ENCODE data around the gene GARS1. TPM values are rescaled to one million over a fixed set of nuclear protein-coding genes. Genes with fewer than 3 reads are reported as not detected.

GARS1 gene
- total RNA-seq, 1 donor from 2014 or later: 95.9 TPM

DNA sequence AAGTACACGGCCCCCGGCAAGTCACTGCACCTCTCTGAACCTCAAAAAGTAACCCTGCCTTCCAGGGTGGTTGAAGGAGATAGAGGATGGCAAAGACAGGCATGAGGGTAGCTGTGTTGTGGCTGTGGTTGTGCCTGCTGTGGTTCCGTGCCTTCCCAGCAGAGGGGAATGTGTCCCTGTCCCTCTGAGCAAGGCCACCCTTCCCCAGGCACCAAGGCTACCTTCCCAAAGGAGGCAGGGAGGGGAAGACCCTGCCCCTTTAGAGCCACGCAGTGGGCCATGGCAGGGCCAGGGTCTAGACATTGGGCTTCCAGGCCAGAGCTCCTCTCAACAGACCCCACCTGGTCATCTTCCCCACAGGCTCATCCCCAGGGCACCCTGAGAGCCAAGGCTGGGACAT is 68.7 kb downstream of the GARS1 start:
- H3K79me2 ChIP-seq (ENCODE audit: low read depth): no peaks in the 10 kb centered on the region
- Mint-ChIP-seq H3K27ac (no peak overlapping the region), H3K36me3 (no peaks in the 10 kb centered on the region), H3K27me3 (ENCODE audit: insufficient read depth, low read depth) (no peaks in the 10 kb centered on the region), H3K4me3 (no peak overlapping the region), H3K9me3 (no peaks in the 10 kb centered on the region), H3K4me1 (no peaks in the 10 kb centered on the region)
- no peaks in the 10 kb centered on the region for H3F3A ChIP-seq (ENCODE audit: low read depth)
- no peak overlapping the region for H2AFZ ChIP-seq (replicated peaks)
- no peak overlapping the region for H3K27ac ChIP-seq
- no peak overlapping the region for H3K4me2 ChIP-seq
- H3K4me3 ChIP-seq: no peak overlapping the region
- TF ChIP-seq EZH2 (IDR thresholded peaks at IDR 0.05) (no peak), EZH2phosphoT487 (IDR thresholded peaks at IDR 0.05) (no peak)
- TF ChIP-seq, protein P1, sequence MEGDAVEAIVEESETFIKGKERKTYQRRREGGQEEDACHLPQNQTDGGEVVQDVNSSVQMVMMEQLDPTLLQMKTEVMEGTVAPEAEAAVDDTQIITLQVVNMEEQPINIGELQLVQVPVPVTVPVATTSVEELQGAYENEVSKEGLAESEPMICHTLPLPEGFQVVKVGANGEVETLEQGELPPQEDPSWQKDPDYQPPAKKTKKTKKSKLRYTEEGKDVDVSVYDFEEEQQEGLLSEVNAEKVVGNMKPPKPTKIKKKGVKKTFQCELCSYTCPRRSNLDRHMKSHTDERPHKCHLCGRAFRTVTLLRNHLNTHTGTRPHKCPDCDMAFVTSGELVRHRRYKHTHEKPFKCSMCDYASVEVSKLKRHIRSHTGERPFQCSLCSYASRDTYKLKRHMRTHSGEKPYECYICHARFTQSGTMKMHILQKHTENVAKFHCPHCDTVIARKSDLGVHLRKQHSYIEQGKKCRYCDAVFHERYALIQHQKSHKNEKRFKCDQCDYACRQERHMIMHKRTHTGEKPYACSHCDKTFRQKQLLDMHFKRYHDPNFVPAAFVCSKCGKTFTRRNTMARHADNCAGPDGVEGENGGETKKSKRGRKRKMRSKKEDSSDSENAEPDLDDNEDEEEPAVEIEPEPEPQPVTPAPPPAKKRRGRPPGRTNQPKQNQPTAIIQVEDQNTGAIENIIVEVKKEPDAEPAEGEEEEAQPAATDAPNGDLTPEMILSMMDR (IDR thresholded peaks at IDR 0.05): no peak
- H3K27me3 ChIP-seq: no peaks in the 10 kb centered on the region
- no peaks in the 10 kb centered on the region for H3K4me1 ChIP-seq
- peaks cover 21% of the 10 kb centered on the region for H4K20me1 ChIP-seq (ENCODE audit: low read depth)
- no peaks in the 10 kb centered on the region for H3K36me3 ChIP-seq
- DNase-seq (ENCODE audit: low spot score): no peak
- H3K9me3 ChIP-seq (ENCODE audit: low read depth): no peaks in the 10 kb centered on the region
- no peak overlapping the region for H3K9ac ChIP-seq

- Mint-ChIP-seq H3K4me3 (no peak overlapping the region), H3K27me3 (ENCODE audit: insufficient read depth, low read depth) (no peaks in the 10 kb centered on the region), H3K27ac (no peak overlapping the region), H3K36me3 (no peaks in the 10 kb centered on the region), H3K9me3 (no peaks in the 10 kb centered on the region), H3K4me1 (no peaks in the 10 kb centered on the region)
- Histone ChIP-seq H3K4me3 (no peak overlapping the region), H3K27me3 (no peaks in the 10 kb centered on the region), H3K4me2 (no peak overlapping the region), H2AFZ (replicated peaks) (no peak overlapping the region), H3K9me3 (ENCODE audit: low read depth) (no peaks in the 10 kb centered on the region), H3K27ac (no peak overlapping the region), H3K9ac (no peak overlapping the region), H3K36me3 (no peaks in the 10 kb centered on the region), H3K79me2 (ENCODE audit: low read depth) (no peaks in the 10 kb centered on the region), H3F3A (ENCODE audit: low read depth) (no peaks in the 10 kb centered on the region), H3K4me1 (no peaks in the 10 kb centered on the region), H4K20me1 (ENCODE audit: low read depth) (peaks cover 21% of the 10 kb centered on the region)
- TF ChIP-seq, protein P1 (IDR thresholded peaks at IDR 0.05): no peak
- no peak for TF ChIP-seq EZH2 (IDR thresholded peaks at IDR 0.05)
- no peak for TF ChIP-seq EZH2phosphoT487 (IDR thresholded peaks at IDR 0.05)
- no peak for DNase-seq (ENCODE audit: low spot score)
These were observed 69.7 kb downstream of the GARS1 start for GRCh38 chr7:30664184-30664885.

DNA sequence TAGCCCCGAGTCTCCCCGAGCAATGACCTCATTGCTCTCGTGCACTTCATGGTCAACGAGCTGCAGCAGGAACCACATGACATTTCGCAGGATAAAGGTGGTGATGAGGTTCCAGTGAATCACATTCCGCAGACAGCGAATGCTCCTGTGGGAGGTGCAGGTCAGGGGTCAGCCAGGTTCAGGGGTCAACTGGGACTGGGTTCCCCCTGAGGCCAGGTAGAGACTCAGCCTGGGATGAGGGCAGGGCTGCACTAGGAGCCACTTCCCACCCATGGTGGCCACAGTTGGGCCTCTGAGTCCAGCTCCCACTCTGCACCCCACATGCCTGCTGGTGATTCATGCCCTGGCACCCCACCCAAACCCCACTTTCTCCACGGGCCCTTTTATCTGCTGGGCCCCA is 70.4 kb downstream of the GARS1 start:
- H3K9me3 Mint-ChIP-seq: no peaks in the 10 kb centered on the region
- H3K27me3 Mint-ChIP-seq (ENCODE audit: insufficient read depth, low read depth): no peaks in the 10 kb centered on the region
- no peak overlapping the region for H3K27ac Mint-ChIP-seq
- no peaks in the 10 kb centered on the region for H3F3A ChIP-seq (ENCODE audit: low read depth)
- TF ChIP-seq, protein P1 (IDR thresholded peaks at IDR 0.05): no peak
- TF ChIP-seq EZH2 (IDR thresholded peaks at IDR 0.05): no peak
- no peak for TF ChIP-seq EZH2phosphoT487 (IDR thresholded peaks at IDR 0.05)
- H3K27ac ChIP-seq: no peak overlapping the region
- no peaks in the 10 kb centered on the region for H3K9me3 ChIP-seq (ENCODE audit: low read depth)
- no peaks in the 10 kb centered on the region for H3K4me1 ChIP-seq
- no peak overlapping the region for H3K9ac ChIP-seq
- no peak overlapping the region for H3K4me3 Mint-ChIP-seq
- no peak for DNase-seq (ENCODE audit: low spot score)
- H3K4me2 ChIP-seq: no peak overlapping the region
- no peak overlapping the region for H2AFZ ChIP-seq (replicated peaks)
- H4K20me1 ChIP-seq (ENCODE audit: low read depth): peaks cover 21% of the 10 kb centered on the region
- no peaks in the 10 kb centered on the region for H3K36me3 Mint-ChIP-seq
- H3K4me3 ChIP-seq: no peak overlapping the region
- H3K36me3 ChIP-seq: no peaks in the 10 kb centered on the region
- no peaks in the 10 kb centered on the region for H3K4me1 Mint-ChIP-seq
- no peaks in the 10 kb centered on the region for H3K27me3 ChIP-seq
- H3K79me2 ChIP-seq (ENCODE audit: low read depth): no peaks in the 10 kb centered on the region
